Ascending aorta (tissue), 2 donors: ENCODE results near the gene KRT72. TPM values are rescaled to one million over a fixed set of nuclear protein-coding genes. Genes with fewer than 3 reads are reported as not detected.

Experiments
- DNase-seq, 2 donors: peaks; one replicate each; pipeline ENCODE4 v3.0.0-alpha.2; 2019; ENCODE audit warnings: low spot score in 2 of 2
- H3K27ac ChIP-seq, 2 donors: fragments of 200-600 bp; sonication (generic); one replicate each; pipeline ENCODE4 v1.5.1; 2016 to 2017; ENCODE audit warnings: mild to moderate bottlenecking in 1 of 2
- H3K27me3 ChIP-seq: fragments of 200-600 bp; sonication (generic); one replicate; pipeline ENCODE4 v1.5.1; 2017
- H3K36me3 ChIP-seq, 2 donors: fragments of 200-600 bp; sonication (generic); one replicate each; pipeline ENCODE4 v1.5.1; 2016
- H3K4me1 ChIP-seq, 2 donors: fragments of 200-600 bp; sonication (generic); one replicate each; pipeline ENCODE4 v1.5.1; 2016 to 2017; ENCODE audit warnings: mild to moderate bottlenecking in 1 of 2
- H3K4me3 ChIP-seq, 2 donors: fragments of 200-600 bp; sonication (generic); one replicate each; pipeline ENCODE4 v1.5.1; 2016 to 2017; ENCODE audit warnings: mild to moderate bottlenecking in 1 of 2
- H3K9me3 ChIP-seq, 2 donors: fragments of 200-600 bp; sonication (generic); one replicate each; pipeline ENCODE4 v1.5.1; 2016
- intact Hi-C: fragments of 100-400 bp; cut with DNase I; formaldehyde crosslinking; loops from one replicate; pipeline ENCODE4 v1.15.1; 2023
- total RNA-seq: library from RNA; depleted of rRNA; stranded (reverse); fragments of >200 nt; gene quantifications from one replicate; pipeline ENCODE4 v1.1.0, GENCODE V29; 2016
- TF ChIP-seq, protein P1 (sequence below), 3 experiments: fragments of 200-600 bp in 2 of 3; fragments of 450-650 bp in 1 of 3; sonication (generic) in 2 of 3; IDR thresholded peaks; one replicate each; pipeline ENCODE4 v1.5.1; 2016 to 2019; ENCODE audit warnings: antibody characterized with exemption in 3 of 3, mild to moderate bottlenecking in 1 of 3, moderate library complexity in 1 of 3

KRT72 gene
- total RNA-seq, 1 donor from 2014 or later, result not detected

DNA sequence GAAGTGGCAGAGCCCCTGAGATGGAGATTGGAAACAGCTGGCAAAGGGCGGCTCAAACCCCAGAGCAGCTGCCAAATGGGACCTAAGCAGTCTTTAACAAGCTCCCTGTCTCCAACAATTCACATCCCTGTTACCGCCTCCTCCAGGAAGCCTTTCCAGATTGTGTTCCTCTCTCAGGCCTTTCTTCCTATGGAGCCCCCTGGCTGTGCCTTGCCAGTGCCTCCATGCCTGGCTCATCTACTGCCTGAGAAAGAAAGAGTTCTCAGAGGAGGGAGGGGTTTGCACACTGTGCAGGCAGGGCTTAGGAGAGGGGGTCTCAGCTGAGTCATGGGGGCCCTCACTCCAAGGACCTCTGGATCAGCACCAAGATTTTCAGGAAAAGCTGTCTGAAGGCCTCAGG lies 18.8 kb downstream of the KRT72 start:
- Histone ChIP-seq H3K27me3 (no peaks in the 10 kb centered on the region), H3K4me1 (no peaks in the 10 kb centered on the region), H3K4me3 (no peak overlapping the region), H3K36me3 (no peaks in the 10 kb centered on the region), H3K9me3 (no peaks in the 10 kb centered on the region), H3K27ac (no peak overlapping the region)
- DNase-seq, result no peak
- intact Hi-C loops, result loop anchor here (2.0 kb wide), 1 partner anchor 298 kb away; no protein-coding TSS in a partner anchor
- TF ChIP-seq, protein P1, sequence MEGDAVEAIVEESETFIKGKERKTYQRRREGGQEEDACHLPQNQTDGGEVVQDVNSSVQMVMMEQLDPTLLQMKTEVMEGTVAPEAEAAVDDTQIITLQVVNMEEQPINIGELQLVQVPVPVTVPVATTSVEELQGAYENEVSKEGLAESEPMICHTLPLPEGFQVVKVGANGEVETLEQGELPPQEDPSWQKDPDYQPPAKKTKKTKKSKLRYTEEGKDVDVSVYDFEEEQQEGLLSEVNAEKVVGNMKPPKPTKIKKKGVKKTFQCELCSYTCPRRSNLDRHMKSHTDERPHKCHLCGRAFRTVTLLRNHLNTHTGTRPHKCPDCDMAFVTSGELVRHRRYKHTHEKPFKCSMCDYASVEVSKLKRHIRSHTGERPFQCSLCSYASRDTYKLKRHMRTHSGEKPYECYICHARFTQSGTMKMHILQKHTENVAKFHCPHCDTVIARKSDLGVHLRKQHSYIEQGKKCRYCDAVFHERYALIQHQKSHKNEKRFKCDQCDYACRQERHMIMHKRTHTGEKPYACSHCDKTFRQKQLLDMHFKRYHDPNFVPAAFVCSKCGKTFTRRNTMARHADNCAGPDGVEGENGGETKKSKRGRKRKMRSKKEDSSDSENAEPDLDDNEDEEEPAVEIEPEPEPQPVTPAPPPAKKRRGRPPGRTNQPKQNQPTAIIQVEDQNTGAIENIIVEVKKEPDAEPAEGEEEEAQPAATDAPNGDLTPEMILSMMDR (IDR thresholded peaks at IDR 0.05), result no peak

DNA sequence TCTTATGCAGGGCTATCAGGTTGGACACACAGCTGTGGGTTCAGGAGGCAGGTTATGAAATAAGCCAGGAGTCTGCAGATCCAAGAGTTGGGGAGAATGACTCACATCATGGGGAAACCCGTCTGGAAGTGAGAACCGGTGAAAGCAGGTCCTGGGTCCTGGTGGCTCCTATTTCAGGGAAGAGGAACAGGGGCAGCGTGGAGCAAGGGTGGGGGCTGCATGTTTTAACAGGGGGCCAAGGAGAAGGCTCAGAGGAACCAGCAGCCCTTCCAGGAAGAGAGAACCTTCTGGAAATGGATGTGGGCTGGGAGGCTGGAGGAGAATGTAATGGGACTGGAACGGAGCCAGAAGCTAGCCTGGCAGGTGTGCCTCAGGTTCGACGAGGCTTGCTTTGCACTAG lies 19.8 kb downstream of the KRT72 start:
- H3K4me3 ChIP-seq, result no peak overlapping the region
- H3K4me1 ChIP-seq, result no peaks in the 10 kb centered on the region
- H3K36me3 ChIP-seq, result no peaks in the 10 kb centered on the region
- TF ChIP-seq, protein P1 (IDR thresholded peaks at IDR 0.05), result no peak
- H3K27ac ChIP-seq, result no peak overlapping the region
- intact Hi-C loops, result no loop called here
- H3K27me3 ChIP-seq, result no peaks in the 10 kb centered on the region
- H3K9me3 ChIP-seq, result no peaks in the 10 kb centered on the region
- no peak for DNase-seq

DNA sequence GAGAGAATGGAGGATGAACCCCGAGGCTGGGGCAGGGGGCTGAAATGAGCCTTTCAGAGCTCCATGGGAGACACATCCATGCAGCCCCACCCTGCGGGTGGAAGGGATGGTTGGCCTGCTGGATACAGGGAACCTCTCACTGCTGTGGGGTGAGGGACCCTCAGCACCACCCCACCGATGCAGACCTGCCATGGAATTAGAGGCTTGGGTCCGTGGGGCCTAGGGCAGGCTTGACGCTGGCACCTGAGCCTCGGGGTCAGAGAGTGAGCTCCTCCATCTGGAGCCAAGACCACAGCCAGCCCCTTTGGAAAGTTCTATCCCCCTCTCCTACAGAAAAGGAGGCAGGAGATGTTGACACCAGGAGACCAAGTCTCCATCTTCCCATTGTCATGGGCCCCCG lies 20.2 kb downstream of the KRT72 start:
- DNase-seq, result no peak
- Histone ChIP-seq H3K36me3 (no peaks in the 10 kb centered on the region), H3K9me3 (no peaks in the 10 kb centered on the region), H3K27ac (no peak overlapping the region), H3K4me3 (no peak overlapping the region), H3K27me3 (no peaks in the 10 kb centered on the region), H3K4me1 (no peaks in the 10 kb centered on the region)
- TF ChIP-seq, protein P1 (IDR thresholded peaks at IDR 0.05), result no peak
- intact Hi-C loops, result no loop called here

DNA sequence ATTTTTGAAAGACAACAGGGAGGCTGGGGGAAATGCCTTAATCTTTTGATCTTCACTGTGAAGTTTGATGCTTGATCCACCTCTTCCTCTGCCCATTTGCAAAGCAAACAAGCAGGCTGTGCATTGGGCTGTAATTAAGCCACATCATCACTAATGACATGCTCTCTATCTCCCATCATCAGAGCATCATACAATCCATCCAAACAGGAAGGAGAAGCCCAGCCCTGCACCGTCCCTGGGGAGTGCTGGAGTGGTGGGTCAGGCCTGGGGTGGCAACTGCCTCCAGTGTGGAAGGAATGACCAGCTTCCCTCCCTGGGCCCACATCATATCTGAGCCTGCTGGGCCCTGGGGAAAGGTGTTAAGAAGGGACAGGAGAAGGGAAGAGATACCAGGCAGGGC lies 20.8 kb downstream of the KRT72 start:
- Histone ChIP-seq H3K36me3 (no peaks in the 10 kb centered on the region), H3K9me3 (no peaks in the 10 kb centered on the region), H3K27ac (no peak overlapping the region), H3K27me3 (no peaks in the 10 kb centered on the region), H3K4me1 (no peaks in the 10 kb centered on the region), H3K4me3 (no peak overlapping the region)
- no peak for DNase-seq
- TF ChIP-seq, protein P1 (IDR thresholded peaks at IDR 0.05), result no peak
- intact Hi-C loops, result no loop called here

DNA sequence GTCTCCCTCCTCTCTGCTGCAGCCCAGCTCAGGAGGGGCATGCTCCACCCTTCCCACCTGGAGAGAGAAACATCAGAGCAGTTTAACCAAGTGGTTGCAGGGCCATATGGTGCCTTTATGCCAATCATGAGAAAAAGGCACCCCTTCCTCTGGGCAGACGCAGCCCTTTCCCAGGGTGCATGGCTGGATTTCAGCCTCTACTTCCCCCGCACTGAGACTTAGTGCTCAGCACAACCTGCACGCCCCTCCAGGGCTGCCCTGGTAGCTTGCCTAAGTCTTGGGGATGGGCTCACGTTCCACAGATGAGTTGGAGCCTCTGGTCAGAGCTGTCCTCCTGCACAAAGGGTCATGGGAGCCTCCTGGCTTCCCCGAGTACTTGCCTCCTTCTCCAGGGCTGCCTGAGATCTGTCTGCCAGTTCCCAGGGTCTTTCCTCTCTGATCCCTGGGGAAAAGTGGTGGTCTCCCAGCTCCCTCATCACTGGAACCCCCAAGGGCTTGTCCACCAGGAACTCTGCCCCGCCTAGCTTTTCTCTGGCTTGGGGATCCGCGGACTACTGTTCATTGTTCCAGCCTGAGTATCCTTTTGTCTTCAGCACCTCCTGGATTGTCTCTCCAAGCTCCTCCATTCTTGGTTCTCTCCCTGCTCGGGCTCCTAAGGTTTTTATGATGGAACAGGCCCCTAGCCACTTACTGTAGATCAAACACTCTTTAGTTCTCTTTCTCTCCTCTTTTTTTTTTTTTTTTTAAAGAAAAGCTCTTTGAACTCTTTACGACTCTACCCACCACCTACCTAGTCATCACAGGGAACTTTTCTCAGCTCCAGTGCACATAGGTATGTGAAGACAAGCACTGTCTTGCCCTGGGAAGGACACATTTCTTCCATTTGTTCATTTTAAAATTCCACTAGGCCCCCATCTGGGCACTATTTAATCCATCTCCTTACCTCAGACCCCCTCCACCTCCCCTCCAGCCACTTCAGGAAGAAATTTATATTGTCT lies 21.5 kb downstream of the KRT72 start:
- DNase-seq, result no peak
- Histone ChIP-seq H3K4me1 (no peaks in the 10 kb centered on the region), H3K4me3 (no peak overlapping the region), H3K9me3 (no peaks in the 10 kb centered on the region), H3K27ac (no peak overlapping the region), H3K27me3 (no peaks in the 10 kb centered on the region), H3K36me3 (no peaks in the 10 kb centered on the region)
- intact Hi-C loops, result no loop called here
- TF ChIP-seq, protein P1 (IDR thresholded peaks at IDR 0.05), result no peak
